Psoas muscle (tissue), 8 donors: ENCODE data around the gene DAP. TPM values are rescaled to one million over a fixed set of nuclear protein-coding genes. Genes with fewer than 3 reads are reported as not detected.

Experiments
- ATAC-seq, 4 donors: fragments of 200-7000 bp; cut with Tn5 transposase; one replicate each; pipeline ENCODE4 v1.9.1; 2020; ENCODE audit warnings: moderate library complexity in 3 of 4, mild to moderate bottlenecking in 2 of 4
- DNase-seq, 2 donors: peaks; one replicate each; pipeline ENCODE4 v3.0.0-alpha.2; 2020
- H3K27ac ChIP-seq: fragments of 200-600 bp; one replicate; pipeline ENCODE4 v1.8.0; 2022
- H3K27me3 ChIP-seq, 3 donors: fragments of 200-600 bp in 1 of 3; one replicate each; pipeline versions ENCODE4 v1.6.1 to v1.8.0; 2013 to 2022; ENCODE audit warnings: low read length in 2 of 3, mild to moderate bottlenecking in 2 of 3, moderate library complexity in 1 of 3; ENCODE audit not compliant: insufficient read depth in 3 of 3
- H3K36me3 ChIP-seq, 2 donors: fragments of 200-600 bp in 1 of 2; one replicate each; pipeline versions ENCODE4 v1.6.1 to v1.8.0; 2013 to 2022; ENCODE audit warnings: low read depth in 1 of 2, mild to moderate bottlenecking in 1 of 2, moderate library complexity in 1 of 2; ENCODE audit not compliant: insufficient read depth in 1 of 2
- H3K4me1 ChIP-seq: fragments of 200-600 bp; one replicate; pipeline ENCODE4 v1.8.0; 2022
- H3K4me3 ChIP-seq: fragments of 200-600 bp; one replicate; pipeline ENCODE4 v1.8.0; 2022; ENCODE audit warnings: mild to moderate bottlenecking
- H3K9me3 ChIP-seq: fragments of 200-600 bp; one replicate; pipeline ENCODE4 v1.8.0; 2022
- CTCF ChIP-seq: fragments of 200-600 bp; IDR thresholded peaks from one replicate; pipeline ENCODE4 v1.8.0; 2022; ENCODE audit warnings: antibody characterized with exemption
- WGBS, 3 donors: extraction: QIAGEN DNeasy Blood & Tissue Kit; methylation state at CpG; one replicate each; pipeline versions ENCODE4 v1.1.6 to v1.1.7; 2013; 5-methylcytosine and 5-hydroxymethylcytosine counted together
- intact Hi-C, 2 donors: fragments of 100-400 bp; cut with DNase I; formaldehyde crosslinking; loops; one replicate each; pipeline versions ENCODE4 v1.11.0 to v1.14.2; 2022
- polyA plus RNA-seq, 3 donors: library from polyadenylated mRNA; stranded (reverse); fragments of 200-250 nt; gene quantifications; one replicate each; pipeline ENCODE4 v1.2.3, GENCODE V29; 2013
- total RNA-seq, 4 donors: library from RNA; stranded (reverse); fragmentation: NEBNext Ultra II Directional in 2 of 4; extraction: Animal tissue kit (Norgen Biotek cat#: 25700) in 2 of 4; gene quantifications; one replicate each; pipeline versions ENCODE4 v1.2.1 to v1.2.4, GENCODE V29; 2021 to 2023
- donor health status: healthy with polysubstance abuse.
- donor health status: DM: no; HTN: no; CAD: no; lungs with moderate emphysema.
- donor health status: Bipolar disorder and iron deficiency.
- donor health status: healthy.
- donor health status: DM: yes; HTN: yes; CAD: no.
- donor health status: DM: no; HTN: no; CAD: no.
- donor health status: DM: no; HTN: no; CAD: no.
- donor health status: DM: yes; HTN: yes; CAD: no.

Gene DAP
- total and polyA plus RNA-seq, 7 donors = 3.6 to 8.1 (median 5.1) TPM

GRCh38 chr5:10734832-10735523 lies 26.1 kb downstream of the DAP start:
- no peak for ATAC-seq
- H3K4me1 ChIP-seq = no peaks in the 10 kb centered on the region
- 83 to 86% (median 85%) methylated on average over 8 of the region's 8 CpGs for WGBS, 3 donors
- H3K4me3 ChIP-seq = no peak overlapping the region
- peaks cover 0 to 2% of the 10 kb centered on the region in 2 donors for H3K36me3 ChIP-seq
- H3K9me3 ChIP-seq = no peaks in the 10 kb centered on the region
- no peak for DNase-seq
- TF ChIP-seq CTCF = no peak
- H3K27me3 ChIP-seq = no peaks in the 10 kb centered on the region
- H3K27ac ChIP-seq = no peak overlapping the region
- intact Hi-C loops = no loop called here

GRCh38 chr5:10734037-10734709 lies 26.9 kb downstream of the DAP start:
- TF ChIP-seq CTCF = no peak
- H3K36me3 ChIP-seq = peaks cover 0 to 2% of the 10 kb centered on the region in 2 donors
- no peak overlapping the region for H3K27ac ChIP-seq
- no peak for DNase-seq
- H3K4me3 ChIP-seq = no peak overlapping the region
- no peak for ATAC-seq
- H3K4me1 ChIP-seq = no peaks in the 10 kb centered on the region
- intact Hi-C loops = no loop called here
- H3K9me3 ChIP-seq = no peaks in the 10 kb centered on the region
- no peaks in the 10 kb centered on the region for H3K27me3 ChIP-seq
- WGBS, 3 donors = 82 to 87% (median 87%) methylated on average over 11 of the region's 11 CpGs

GRCh38 chr5:10733426-10733825 lies 27.6 kb downstream of the DAP start:
- intact Hi-C loops = no loop called here
- Histone ChIP-seq H3K27me3 (no peaks in the 10 kb centered on the region), H3K27ac (no peak overlapping the region), H3K4me1 (no peaks in the 10 kb centered on the region), H3K9me3 (no peaks in the 10 kb centered on the region), H3K4me3 (no peak overlapping the region), H3K36me3 (peaks cover 0 to 2% of the 10 kb centered on the region in 2 donors)
- DNase-seq (no peak), ATAC-seq (no peak)
- no peak for TF ChIP-seq CTCF
- 81 to 91% (median 90%) methylated on average over 2 of the region's 2 CpGs for WGBS, 3 donors

GRCh38 chr5:10731913-10732312 lies 29.1 kb downstream of the DAP start:
- Histone ChIP-seq H3K27me3 (no peaks in the 10 kb centered on the region), H3K4me1 (no peaks in the 10 kb centered on the region), H3K4me3 (no peak overlapping the region), H3K27ac (no peak overlapping the region), H3K9me3 (no peaks in the 10 kb centered on the region), H3K36me3 (peaks cover 0 to 2% of the 10 kb centered on the region in 2 donors)
- WGBS, 3 donors = 93 to 100% (median 100%) methylated on average over 1 of the region's 1 CpG
- no peak for DNase-seq
- no peak for TF ChIP-seq CTCF
- intact Hi-C loops = no loop called here
- no peak for ATAC-seq

- TF ChIP-seq CTCF = no peak
- H3K4me3 ChIP-seq = no peak overlapping the region
- no peaks in the 10 kb centered on the region for H3K4me1 ChIP-seq
- WGBS, 3 donors = 55 to 87% (median 66%) methylated on average over 4 of the region's 4 CpGs
- no peak overlapping the region for H3K27ac ChIP-seq
- ATAC-seq (no peak), DNase-seq (no peak)
- intact Hi-C loops = no loop called here
- H3K36me3 ChIP-seq = peaks cover 0 to 2% of the 10 kb centered on the region in 2 donors
- H3K27me3 ChIP-seq = no peaks in the 10 kb centered on the region
- H3K9me3 ChIP-seq = no peaks in the 10 kb centered on the region
Measured at GRCh38 chr5:10730043-10730351, 31.0 kb downstream of the DAP start.
